Measurements from ENCODE around the gene TUBB. TPM values are rescaled to one million over a fixed set of nuclear protein-coding genes. Genes with fewer than 3 reads are reported as not detected.
"Not testable (repeated sequence)": the region's sequence is repeated elsewhere in the genome, so short reads cannot be mapped to it uniquely, and the experiment has no call there.

Gene TUBB
- total and polyA plus RNA-seq, 4 donors: 99.5 to 324 (median 227) TPM

GRCh38 chr6:30711758-30712380 is 8.3 kb upstream of the TUBB start:
- 94% methylated on average over 1 of the region's 1 CpG for WGBS, 2 donors
- Histone ChIP-seq H3K4me3 (ENCODE audit: low read length in 2 of 2) (no peak overlapping the region), H3K36me3 (ENCODE audit: control insufficient read depth in 1 of 2, insufficient read depth in 2 of 2, low read length in 1 of 2) (peaks cover 5 to 7% of the 10 kb centered on the region in 2 donors), H3K9me3 (ENCODE audit: control insufficient read depth, low read length) (no peaks in the 10 kb centered on the region), H3K4me1 (ENCODE audit: control insufficient read depth in 1 of 2, insufficient read depth in 2 of 2, low read length in 2 of 2) (no peaks in the 10 kb centered on the region), H3K27me3 (ENCODE audit: control insufficient read depth in 1 of 2, insufficient read depth in 2 of 2, low read length in 1 of 2) (no peaks in the 10 kb centered on the region), H3K27ac (ENCODE audit: low read depth in 1 of 2, low read length in 2 of 2) (no peak overlapping the region)
- no peak for ATAC-seq (ENCODE audit: low FRiP score)
- DNase-seq: peak in 1 of 2 donors; percentile 21
- intact Hi-C loops (cut with DNase I): no loop called here

DNA sequence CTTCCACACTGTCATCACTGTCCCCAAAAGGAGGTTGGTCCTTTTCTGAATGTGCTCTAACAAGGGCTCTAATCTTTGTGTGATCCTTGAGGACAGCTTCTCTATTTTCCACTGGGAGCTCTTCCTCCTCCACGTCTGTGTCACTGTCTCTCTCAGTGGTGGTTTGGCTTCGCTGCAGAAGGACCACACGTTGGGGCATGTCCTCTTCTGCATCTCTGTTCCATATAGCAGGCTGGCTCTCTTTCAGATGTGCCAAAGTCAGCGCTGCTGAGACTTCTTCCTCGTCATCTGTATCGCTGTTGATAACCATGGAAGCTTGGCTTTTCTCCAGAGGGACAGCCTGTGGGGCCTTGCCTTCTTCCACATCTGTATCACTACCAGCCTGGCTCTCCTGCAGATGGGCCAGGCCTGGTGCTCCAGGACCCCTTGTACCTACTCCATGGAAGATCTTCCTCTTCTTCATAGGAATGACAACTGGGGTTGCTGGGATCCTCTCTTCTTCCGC is 7.7 kb upstream of the TUBB start:
- intact Hi-C loops (cut with DNase I): no loop called here
- peaks cover 5 to 7% of the 10 kb centered on the region in 2 donors for H3K36me3 ChIP-seq (ENCODE audit: control insufficient read depth in 1 of 2, insufficient read depth in 2 of 2, low read length in 1 of 2)
- 87% methylated on average over 7 of the region's 7 CpGs for WGBS, 2 donors

GRCh38 chr6:30714263-30714662 is 5.9 kb upstream of the TUBB start:
- intact Hi-C loops (cut with DNase I): no loop called here
- Histone ChIP-seq H3K27ac (ENCODE audit: low read depth in 1 of 2, low read length in 2 of 2) (no peak overlapping the region), H3K4me1 (ENCODE audit: control insufficient read depth in 1 of 2, insufficient read depth in 2 of 2, low read length in 2 of 2) (no peaks in the 10 kb centered on the region), H3K4me3 (ENCODE audit: low read length in 2 of 2) (no peak overlapping the region), H3K27me3 (ENCODE audit: control insufficient read depth in 1 of 2, insufficient read depth in 2 of 2, low read length in 1 of 2) (no peaks in the 10 kb centered on the region), H3K9me3 (ENCODE audit: control insufficient read depth, low read length) (no peaks in the 10 kb centered on the region), H3K36me3 (ENCODE audit: control insufficient read depth in 1 of 2, insufficient read depth in 2 of 2, low read length in 1 of 2) (peaks cover 5 to 7% of the 10 kb centered on the region in 2 donors)
- WGBS, 2 donors: 95 to 97% methylated on average over 1 of the region's 1 CpG
- ATAC-seq (ENCODE audit: low FRiP score): no peak
- DNase-seq: no peak

More for the DNA sequence above, 7.7 kb upstream of the TUBB start:
- H3K27ac ChIP-seq (ENCODE audit: low read depth in 1 of 2, low read length in 2 of 2): no peak overlapping the region
- ATAC-seq (ENCODE audit: low FRiP score): no peak
- no peaks in the 10 kb centered on the region for H3K27me3 ChIP-seq (ENCODE audit: control insufficient read depth in 1 of 2, insufficient read depth in 2 of 2, low read length in 1 of 2)
- no peak overlapping the region for H3K4me3 ChIP-seq (ENCODE audit: low read length in 2 of 2)
- peak in 1 of 2 donors; percentile 24 for DNase-seq
- no peaks in the 10 kb centered on the region for H3K9me3 ChIP-seq (ENCODE audit: control insufficient read depth, low read length)
- no peaks in the 10 kb centered on the region for H3K4me1 ChIP-seq (ENCODE audit: control insufficient read depth in 1 of 2, insufficient read depth in 2 of 2, low read length in 2 of 2)

- Histone ChIP-seq H3K4me3 (ENCODE audit: low read length in 2 of 2) (peak overlapping the region; percentile 15 to 58), H3K27ac (ENCODE audit: low read depth in 1 of 2, low read length in 2 of 2) (peak overlapping the region; percentile 51 to 68), H3K9me3 (ENCODE audit: control insufficient read depth, low read length) (no peaks in the 10 kb centered on the region), H3K4me1 (ENCODE audit: control insufficient read depth in 1 of 2, insufficient read depth in 2 of 2, low read length in 2 of 2) (no peaks in the 10 kb centered on the region), H3K27me3 (ENCODE audit: control insufficient read depth in 1 of 2, insufficient read depth in 2 of 2, low read length in 1 of 2) (no peaks in the 10 kb centered on the region), H3K36me3 (ENCODE audit: control insufficient read depth in 1 of 2, insufficient read depth in 2 of 2, low read length in 1 of 2) (peaks cover 0 to 5% of the 10 kb centered on the region in 2 donors)
- DNase-seq (no peak), ATAC-seq (ENCODE audit: low FRiP score) (no peak)
- 2 to 5% methylated on average over 8 of the region's 8 CpGs for WGBS, 2 donors
- intact Hi-C loops (cut with DNase I): loop anchor here in 1 of 2 donors (1.0 kb wide), 2 partner anchors 30 to 35 kb away; no protein-coding TSS in a partner anchor
These were observed 3.3 kb upstream of the TUBB start for GRCh38 chr6:30716879-30717128.

DNA sequence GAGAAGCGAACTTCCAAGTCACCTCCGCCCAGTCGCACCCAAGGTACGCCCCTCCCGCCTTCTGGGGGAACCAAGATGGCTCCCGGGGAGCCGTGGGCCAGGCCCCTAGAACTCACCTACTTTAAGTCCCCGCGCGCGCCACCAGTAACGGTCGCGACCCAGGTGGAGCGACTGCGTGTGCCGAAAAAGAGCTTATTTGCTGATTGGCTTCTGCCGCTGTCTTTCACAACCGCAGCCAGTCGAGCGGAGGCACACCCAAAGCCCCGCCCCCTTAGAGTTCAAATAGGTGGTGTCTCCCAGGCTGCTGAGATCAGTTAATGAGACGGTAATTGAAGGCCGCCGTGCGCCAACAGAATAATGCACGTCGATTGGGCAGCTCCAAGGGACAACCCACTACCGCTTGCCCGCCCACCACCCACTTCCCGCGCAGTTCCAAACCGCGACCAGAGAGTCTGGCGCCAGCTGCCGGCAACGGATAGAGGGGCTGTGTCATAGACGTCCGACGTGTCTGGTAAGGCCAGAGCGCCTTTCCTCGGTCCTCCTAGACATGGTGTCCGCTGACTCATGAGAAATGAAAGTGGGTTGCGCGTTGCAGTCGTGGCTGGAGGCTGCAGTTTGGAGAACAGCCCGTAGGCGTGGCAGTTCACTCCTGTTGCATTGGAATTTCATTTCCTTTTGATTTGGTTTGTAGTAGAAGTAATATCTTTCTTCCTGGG is 2.9 kb upstream of the TUBB start, which contains the start of gene MDC1:
TSS of gene MDC1 (minus strand) at position 153 of the 716 bp plus-strand sequence. CDS start 2,106 bp downstream, outside the sequence.
- intact Hi-C loops (cut with DNase I): loop anchor here in 1 of 2 donors (1.0 kb wide), 2 partner anchors 30 to 35 kb away; no protein-coding TSS in a partner anchor
- DNase-seq (peak; percentile 100), ATAC-seq (ENCODE audit: low FRiP score) (peak; percentile 91)
- H3K27me3 ChIP-seq (ENCODE audit: control insufficient read depth in 1 of 2, insufficient read depth in 2 of 2, low read length in 1 of 2): no peaks in the 10 kb centered on the region
- no peaks in the 10 kb centered on the region for H3K4me1 ChIP-seq (ENCODE audit: control insufficient read depth in 1 of 2, insufficient read depth in 2 of 2, low read length in 2 of 2)
- 0% methylated on average over 48 of the region's 48 CpGs for WGBS, 2 donors
- H3K4me3 ChIP-seq (ENCODE audit: low read length in 2 of 2): peak within 1 kb of the TSS; percentile 15 to 58
- H3K27ac ChIP-seq (ENCODE audit: low read depth in 1 of 2, low read length in 2 of 2): peak within 1 kb of the TSS; percentile 51 to 68
- H3K36me3 ChIP-seq (ENCODE audit: control insufficient read depth in 1 of 2, insufficient read depth in 2 of 2, low read length in 1 of 2): peaks cover 0 to 4% of the 10 kb centered on the region in 2 donors
- H3K9me3 ChIP-seq (ENCODE audit: control insufficient read depth, low read length): no peaks in the 10 kb centered on the region

DNA sequence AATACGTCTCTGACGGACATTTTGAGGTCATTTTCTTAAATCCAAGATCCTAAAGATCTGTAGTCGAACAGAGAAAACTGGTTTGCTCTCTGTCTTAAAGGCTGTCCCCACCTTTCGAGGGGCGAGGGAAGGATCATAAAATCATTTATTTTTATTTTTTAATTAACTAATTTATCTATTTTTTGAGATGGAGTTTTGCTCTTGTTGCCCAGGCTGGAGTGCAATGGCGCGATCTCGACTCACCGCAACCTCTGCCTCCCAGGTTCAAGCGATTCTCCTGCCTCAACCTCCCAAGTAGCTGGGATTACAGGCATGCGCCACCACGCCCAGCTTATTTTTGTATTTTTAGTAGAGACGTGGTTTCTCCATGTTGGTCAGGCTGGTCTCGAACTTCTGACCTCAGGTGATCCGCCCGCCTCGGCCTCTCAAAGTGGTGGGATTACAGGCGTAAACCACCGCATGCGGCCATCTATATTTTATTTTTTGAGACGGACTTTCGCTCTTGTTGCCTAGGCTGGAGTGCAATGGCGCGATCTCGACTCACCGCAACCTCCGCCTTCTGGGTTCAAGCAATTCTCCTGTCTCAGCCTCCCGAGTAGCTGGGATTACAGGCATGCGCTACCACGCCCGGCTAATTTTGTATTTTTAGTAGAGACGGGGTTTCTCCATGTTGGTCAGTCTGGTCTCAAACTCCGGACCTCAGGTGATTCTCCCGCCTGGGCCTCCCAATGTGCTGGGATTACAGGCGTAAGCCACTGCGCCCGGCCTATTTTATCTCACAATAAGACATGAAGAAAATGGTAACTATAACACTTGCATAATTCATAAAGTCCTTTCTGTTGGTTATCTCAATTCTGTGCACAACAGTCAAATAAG is 2.1 kb upstream of the TUBB start:
- not testable (repeated sequence) for H3K27me3 ChIP-seq (ENCODE audit: control insufficient read depth in 1 of 2, insufficient read depth in 2 of 2, low read length in 1 of 2); H3K9me3 ChIP-seq (ENCODE audit: control insufficient read depth, low read length); H3K4me3 ChIP-seq (ENCODE audit: low read length in 2 of 2); H3K4me1 ChIP-seq (ENCODE audit: control insufficient read depth in 1 of 2, insufficient read depth in 2 of 2, low read length in 2 of 2); ATAC-seq (ENCODE audit: low FRiP score); H3K36me3 ChIP-seq (ENCODE audit: control insufficient read depth in 1 of 2, insufficient read depth in 2 of 2, low read length in 1 of 2); H3K27ac ChIP-seq (ENCODE audit: low read depth in 1 of 2, low read length in 2 of 2)
- 79 to 81% methylated on average over 37 of the region's 37 CpGs for WGBS, 2 donors
- intact Hi-C loops (cut with DNase I): loop anchor here in 1 of 2 donors (1.0 kb wide), 2 partner anchors 31 to 36 kb away; no protein-coding TSS in a partner anchor
- peak in 1 of 2 donors; percentile 38 for DNase-seq

DNA sequence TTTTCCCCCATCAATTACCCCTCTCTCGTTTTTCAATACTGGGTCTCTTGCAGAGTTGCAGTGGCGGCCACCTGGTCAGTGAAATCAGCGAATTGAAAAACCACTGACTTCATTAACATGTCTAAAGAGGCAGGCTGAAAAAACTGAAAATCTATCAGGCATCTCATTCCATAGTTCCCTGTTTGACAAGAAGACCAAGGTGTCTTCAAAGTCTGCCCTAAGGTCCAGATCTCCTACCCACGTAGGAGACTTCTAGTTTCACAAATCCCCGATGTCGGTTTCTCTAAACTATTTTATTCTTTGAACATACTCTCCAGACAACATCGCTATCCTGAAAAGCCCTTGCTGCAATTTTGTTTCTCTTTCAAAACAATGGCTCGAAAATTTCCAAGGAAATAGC is 796 bp upstream of the TUBB start:
- Histone ChIP-seq H3K9me3 (ENCODE audit: control insufficient read depth, low read length) (no peaks in the 10 kb centered on the region), H3K36me3 (ENCODE audit: control insufficient read depth in 1 of 2, insufficient read depth in 2 of 2, low read length in 1 of 2) (no peaks in the 10 kb centered on the region), H3K27ac (ENCODE audit: low read depth in 1 of 2, low read length in 2 of 2) (peak overlapping the region in 1 of 2 donors; percentile 39), H3K27me3 (ENCODE audit: control insufficient read depth in 1 of 2, insufficient read depth in 2 of 2, low read length in 1 of 2) (no peaks in the 10 kb centered on the region), H3K4me3 (ENCODE audit: low read length in 2 of 2) (peak overlapping the region in 1 of 2 donors; percentile 72), H3K4me1 (ENCODE audit: control insufficient read depth in 1 of 2, insufficient read depth in 2 of 2, low read length in 2 of 2) (no peaks in the 10 kb centered on the region)
- intact Hi-C loops (cut with DNase I): no loop called here
- peak in 1 of 2 donors; percentile 27 for DNase-seq
- WGBS, 2 donors: 22 to 27% methylated on average over 8 of the region's 8 CpGs
- ATAC-seq (ENCODE audit: low FRiP score): no peak

DNA sequence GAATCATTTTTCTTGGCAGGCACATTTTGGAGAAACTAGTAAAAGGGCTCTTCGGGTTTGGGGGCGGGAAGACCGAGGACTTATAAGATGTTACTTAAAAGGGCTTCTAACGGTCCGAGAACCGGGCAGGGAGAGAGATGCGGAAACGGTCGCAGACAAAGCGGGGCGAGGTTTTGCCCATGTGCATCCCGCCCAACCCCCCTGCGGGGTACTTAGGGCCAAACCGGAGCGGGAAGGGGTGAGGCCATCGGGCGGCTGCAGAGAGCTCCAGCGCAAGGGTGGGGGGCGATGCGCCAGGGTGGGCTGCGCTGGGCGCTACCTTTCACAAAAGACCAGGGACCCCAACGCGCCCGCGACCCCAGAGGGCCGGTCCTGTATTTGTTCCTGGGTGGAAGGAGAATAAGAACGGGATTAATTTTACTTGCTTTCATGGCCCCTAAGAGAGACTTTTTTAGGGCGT is 616 bp downstream of the TUBB start:
- Histone ChIP-seq H3K9me3 (ENCODE audit: control insufficient read depth, low read length) (no peaks in the 10 kb centered on the region), H3K27me3 (ENCODE audit: control insufficient read depth in 1 of 2, insufficient read depth in 2 of 2, low read length in 1 of 2) (no peaks in the 10 kb centered on the region), H3K4me3 (ENCODE audit: low read length in 2 of 2) (peak overlapping the region; percentile 80 to 99), H3K36me3 (ENCODE audit: control insufficient read depth in 1 of 2, insufficient read depth in 2 of 2, low read length in 1 of 2) (peaks cover 0 to 2% of the 10 kb centered on the region in 2 donors), H3K27ac (ENCODE audit: low read depth in 1 of 2, low read length in 2 of 2) (peak overlapping the region; percentile 58 to 87), H3K4me1 (ENCODE audit: control insufficient read depth in 1 of 2, insufficient read depth in 2 of 2, low read length in 2 of 2) (no peaks in the 10 kb centered on the region)
- intact Hi-C loops (cut with DNase I): loop anchor here (1.0 to 5.0 kb wide), 4 partner anchors 34 to 163 kb away; partner anchors contain the start of genes GNL1 (in 1 of the 2), MRPS18B (in 1 of the 2), PPP1R10 (in 1 of the 2) and PPP1R18 (in 1 of the 2)
- ATAC-seq (ENCODE audit: low FRiP score) (peak; percentile 40), DNase-seq (peak; percentile 87 to 90)
- WGBS, 2 donors: 0% methylated on average over 29 of the region's 29 CpGs

Data from aorta (tissue), 5 donors.